ENCODE results near the gene CCDC157. TPM values are rescaled to one million over a fixed set of nuclear protein-coding genes. Genes with fewer than 3 reads are reported as not detected.

CCDC157 gene
- polyA plus RNA-seq, 2 donors: 1.6 to 2.2 TPM

DNA sequence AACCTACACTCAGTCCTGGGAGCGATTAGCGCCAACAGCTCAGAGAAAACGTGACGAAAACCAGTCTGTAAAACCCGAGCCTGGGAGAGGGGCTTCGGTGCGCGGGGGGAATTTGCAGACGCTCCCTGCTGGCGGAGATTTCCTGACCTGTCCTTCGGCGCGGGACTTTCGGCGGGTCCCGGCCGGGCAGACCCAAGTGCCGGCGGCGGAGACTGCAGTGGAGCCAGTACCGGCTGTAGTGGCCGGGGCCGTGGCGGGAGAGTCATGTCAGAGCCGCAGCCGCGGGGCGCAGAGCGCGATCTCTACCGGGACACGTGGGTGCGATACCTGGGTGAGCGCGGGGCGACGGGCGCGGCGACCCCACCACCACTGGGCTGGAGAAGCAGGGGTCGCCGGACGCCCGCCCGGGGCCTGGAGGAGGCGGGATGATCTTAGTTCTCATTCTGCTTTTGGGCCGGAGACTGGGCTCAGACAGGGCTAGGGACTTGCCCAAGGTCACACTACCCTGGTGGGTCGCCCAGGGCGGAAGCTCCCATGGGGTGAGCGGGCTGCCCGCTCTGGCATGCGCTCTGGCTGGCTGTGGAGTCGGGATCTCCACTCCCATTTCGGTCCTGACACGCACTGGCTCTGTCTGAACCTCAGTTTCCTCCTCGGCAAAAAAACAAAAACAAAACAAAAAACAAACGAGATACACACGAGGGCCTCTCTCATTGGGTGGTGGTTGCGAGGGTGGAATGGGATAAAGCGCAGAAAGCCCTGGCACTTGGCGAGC lies 69.0 kb downstream of the CCDC157 start, which contains the start of gene MTFP1:
MTFP1 (plus strand) TSS at position 153 of the 772 bp plus-strand sequence; CDS start at position 265, 112 bp downstream.
- Histone ChIP-seq H3K4me1 (ENCODE audit: control insufficient read depth in 2 of 2, insufficient read depth in 2 of 2, low read length in 1 of 2) (peaks cover 0 to 22% of the 10 kb centered on the region in 2 donors), H3K36me3 (ENCODE audit: control insufficient read depth in 2 of 2, insufficient read depth in 2 of 2, low read length in 1 of 2) (peaks cover 0 to 8% of the 10 kb centered on the region in 2 donors), H3K27me3 (ENCODE audit: control insufficient read depth in 1 of 2, insufficient read depth in 2 of 2, low read length in 2 of 2) (no peaks in the 10 kb centered on the region), H3K4me3 (ENCODE audit: low read depth in 1 of 2, low read length in 2 of 2) (peak within 1 kb of the TSS; percentile 60 to 65), H3K27ac (ENCODE audit: low read depth in 2 of 2, low read length in 1 of 2) (peak within 1 kb of the TSS; percentile 97), H3K9me3 (ENCODE audit: control insufficient read depth in 2 of 2, insufficient read depth in 1 of 2, low read depth in 1 of 2, low read length in 1 of 2) (no peaks in the 10 kb centered on the region)
- 1 to 2% methylated on average over 59 to 61 of the region's 61 CpGs for WGBS, 2 donors

Other genes with a start within 250 kb of the CCDC157 start
- gene LIF, start 110.2 kb upstream of the CCDC157 start, polyA plus RNA-seq: 1 to 10 TPM in 1 of 2 donors, under 1 TPM in 1; 0.54 to 1.0 TPM
- gene OSM, start 90.2 kb upstream of the CCDC157 start, polyA plus RNA-seq: under 1 TPM; 0.22 to 0.63 TPM
- 10 to 100 TPM; 29.7 to 39.3 TPM for gene CASTOR1, start 67.5 kb upstream of the CCDC157 start, polyA plus RNA-seq
- 10 to 100 TPM; 30.4 to 35.3 TPM for gene TBC1D10A, start 30.1 kb upstream of the CCDC157 start, polyA plus RNA-seq
- 10 to 100 TPM; 14.3 to 23.1 TPM for gene SF3A1, start 113 bp upstream of the CCDC157 start, polyA plus RNA-seq
- 1 to 10 TPM; 5.2 to 7.3 TPM for gene RNF215, start 30.4 kb downstream of the CCDC157 start, polyA plus RNA-seq
- 10 to 100 TPM; 27.2 to 29.1 TPM for gene SEC14L2, start 40.0 kb downstream of the CCDC157 start, polyA plus RNA-seq
- gene MTFP1, start 68.8 kb downstream of the CCDC157 start, polyA plus RNA-seq: 10 to 100 TPM; 19.7 to 23.5 TPM
- gene SEC14L3, start 115.0 kb downstream of the CCDC157 start, polyA plus RNA-seq: not detected
- gene SEC14L4, start 148.7 kb downstream of the CCDC157 start, polyA plus RNA-seq: under 1 TPM in 1 of 2 donors, not detected in 1; 0.02 TPM
- under 1 TPM in 1 of 2 donors, not detected in 1; 0.07 TPM for gene SEC14L6, start 189.7 kb downstream of the CCDC157 start, polyA plus RNA-seq
- under 1 TPM; 0.14 to 0.15 TPM for gene GAL3ST1, start 217.7 kb downstream of the CCDC157 start, polyA plus RNA-seq
- 10 to 100 TPM; 31.3 to 46.6 TPM for gene PES1, start 234.9 kb downstream of the CCDC157 start, polyA plus RNA-seq

Data from esophagus (tissue), 2 donors.